Mesothelial cell of epicardium (in vitro differentiated cells): ENCODE data around the gene SCFD2. TPM values are rescaled to one million over a fixed set of nuclear protein-coding genes. Genes with fewer than 3 reads are reported as not detected.
"Not testable (repeated sequence)": the region's sequence is repeated elsewhere in the genome, so short reads cannot be mapped to it uniquely, and the experiment has no call there.

ENCODE experiments used
- DNase-seq, 2 experiments: peaks; one replicate each; pipeline ENCODE4 v3.0.0; 2021; ENCODE audit warnings: low spot score in 2 of 2; ENCODE audit not compliant: unreplicated experiment in 2 of 2
- H3K27ac Mint-ChIP-seq: 2 replicates; pipeline ENCODE4 v1.8.0; 2021; ENCODE audit warnings: mixed read lengths
- H3K27me3 Mint-ChIP-seq: 2 replicates; pipeline ENCODE4 v1.8.0; 2021; ENCODE audit warnings: low read depth, mixed read lengths
- H3K36me3 Mint-ChIP-seq: 2 replicates; pipeline ENCODE4 v1.8.0; 2021; ENCODE audit warnings: mixed read lengths
- H3K4me1 Mint-ChIP-seq: 2 replicates; pipeline ENCODE4 v1.8.0; 2021; ENCODE audit warnings: mixed read lengths
- H3K4me3 Mint-ChIP-seq: 2 replicates; pipeline ENCODE4 v1.8.0; 2021; ENCODE audit warnings: mild to moderate bottlenecking, moderate library complexity, mixed read lengths
- H3K9me3 Mint-ChIP-seq: 2 replicates; pipeline ENCODE4 v1.8.0; 2021; ENCODE audit warnings: mixed read lengths
- CTCF ChIP-seq: fragments of 200-600 bp; sonication (generic); IDR thresholded peaks from one replicate; pipeline ENCODE4 v1.5.0; 2021; ENCODE audit warnings: antibody characterized with exemption; ENCODE audit not compliant: unreplicated experiment
- total RNA-seq: library from RNA; stranded (reverse); gene quantifications from 3 replicates; pipeline ENCODE4 v1.2.1, GENCODE V29; 2021

Gene SCFD2
- total RNA-seq, 1 donor from 2014 or later: 15.6 TPM

- no peaks in the 10 kb centered on the region for H3K36me3 Mint-ChIP-seq
- peaks cover 5% of the 10 kb centered on the region for H3K4me1 Mint-ChIP-seq
- no peak overlapping the region for H3K4me3 Mint-ChIP-seq
- no peaks in the 10 kb centered on the region for H3K27me3 Mint-ChIP-seq
- no peak overlapping the region for H3K27ac Mint-ChIP-seq
- no peak for TF ChIP-seq CTCF
- peaks cover 3% of the 10 kb centered on the region for H3K9me3 Mint-ChIP-seq
- DNase-seq: no peak
Measured at GRCh38 chr4:53059871-53060270, 306.0 kb downstream of the SCFD2 start.

GRCh38 chr4:53059256-53059655 lies 306.6 kb downstream of the SCFD2 start:
- DNase-seq: no peak
- Mint-ChIP-seq H3K4me1 (peaks cover 5% of the 10 kb centered on the region), H3K36me3 (no peaks in the 10 kb centered on the region), H3K27ac (no peak overlapping the region), H3K9me3 (peaks cover 3% of the 10 kb centered on the region), H3K4me3 (no peak overlapping the region), H3K27me3 (no peaks in the 10 kb centered on the region)
- no peak for TF ChIP-seq CTCF

- H3K36me3 Mint-ChIP-seq: no peaks in the 10 kb centered on the region
- peaks cover 5% of the 10 kb centered on the region for H3K4me1 Mint-ChIP-seq
- no peak for TF ChIP-seq CTCF
- DNase-seq: no peak
- no peak overlapping the region for H3K27ac Mint-ChIP-seq
- H3K27me3 Mint-ChIP-seq: no peaks in the 10 kb centered on the region
- H3K9me3 Mint-ChIP-seq: peaks cover 3% of the 10 kb centered on the region
- H3K4me3 Mint-ChIP-seq: no peak overlapping the region
Measured at GRCh38 chr4:53057679-53058078, 308.2 kb downstream of the SCFD2 start.

- not testable (repeated sequence) for H3K4me3 Mint-ChIP-seq, H3K36me3 Mint-ChIP-seq, H3K4me1 Mint-ChIP-seq, H3K27ac Mint-ChIP-seq, DNase-seq, H3K9me3 Mint-ChIP-seq, H3K27me3 Mint-ChIP-seq
Measured at GRCh38 chr4:53057108-53057507, 308.8 kb downstream of the SCFD2 start.

- DNase-seq: no peak
- Mint-ChIP-seq H3K36me3 (no peaks in the 10 kb centered on the region), H3K27me3 (no peaks in the 10 kb centered on the region), H3K9me3 (peaks cover 3% of the 10 kb centered on the region), H3K4me1 (peaks cover 5% of the 10 kb centered on the region), H3K27ac (no peak overlapping the region), H3K4me3 (no peak overlapping the region)
- TF ChIP-seq CTCF: no peak
Measured at GRCh38 chr4:53055716-53056403, 310.0 kb downstream of the SCFD2 start.

- Mint-ChIP-seq H3K36me3 (no peaks in the 10 kb centered on the region), H3K27me3 (no peaks in the 10 kb centered on the region), H3K27ac (no peak overlapping the region), H3K4me1 (peaks cover 9% of the 10 kb centered on the region), H3K9me3 (peaks cover 3% of the 10 kb centered on the region), H3K4me3 (no peak overlapping the region)
- TF ChIP-seq CTCF: no peak
- DNase-seq: no peak
Measured at GRCh38 chr4:53055274-53055673, 310.6 kb downstream of the SCFD2 start.
